GM23248 (cell line): ENCODE results near the gene CMTR1.

Source experiments
- EZH2 ChIP-seq: fragments of 200-600 bp; sonication (generic); IDR thresholded peaks from 2 replicates; pipeline ENCODE4 v1.6.1; 2018; ENCODE audit warnings: antibody characterized with exemption, mild to moderate bottlenecking; ENCODE audit not compliant: insufficient read depth, poor library complexity, severe bottlenecking
- EZH2phosphoT487 ChIP-seq: fragments of 200-600 bp; sonication (generic); IDR thresholded peaks from 2 replicates; pipeline ENCODE4 v1.6.1; 2018; ENCODE audit warnings: antibody characterized with exemption, moderate library complexity, mild to moderate bottlenecking, low read depth; ENCODE audit not compliant: insufficient read depth

DNA sequence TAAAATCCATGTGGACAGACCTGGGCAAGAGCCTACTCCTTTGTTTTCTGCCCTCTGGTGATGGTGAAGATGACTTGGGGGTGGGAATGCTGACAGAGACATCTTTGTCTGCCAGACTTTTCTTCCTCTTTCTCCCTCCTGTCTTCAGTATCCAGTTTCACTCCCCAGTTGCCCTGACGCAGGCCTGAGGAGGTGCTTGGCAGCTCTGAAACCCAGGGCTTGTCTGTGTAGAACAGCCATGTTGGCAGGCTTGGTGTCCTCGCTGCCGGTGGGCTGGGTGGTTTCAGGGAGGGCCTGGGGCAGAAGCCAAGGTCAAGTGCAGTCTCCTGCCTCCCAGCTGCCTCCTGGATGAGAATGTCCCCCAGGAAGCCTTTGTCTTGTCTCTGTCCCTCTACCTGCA, 44.2 kb downstream of the CMTR1 start:
- TF ChIP-seq EZH2: no peak
- no peak for TF ChIP-seq EZH2phosphoT487
